Activated naive CD8-positive, alpha-beta T cell (primary cell): Measurements from ENCODE around the gene PDE3B.
"Not testable (repeated sequence)": the region's sequence is repeated elsewhere in the genome, so short reads cannot be mapped to it uniquely, and the experiment has no call there.

ENCODE experiments used
- H3K27ac Mint-ChIP-seq: one replicate; pipeline ENCODE4 v1.8.0; 2021; ENCODE audit warnings: mixed read lengths
- H3K27me3 Mint-ChIP-seq: one replicate; pipeline ENCODE4 v1.8.0; 2021; ENCODE audit warnings: mixed read lengths
- H3K36me3 Mint-ChIP-seq: one replicate; pipeline ENCODE4 v1.8.0; 2021; ENCODE audit warnings: mixed read lengths
- H3K4me1 Mint-ChIP-seq: one replicate; pipeline ENCODE4 v1.8.0; 2021; ENCODE audit warnings: low read depth, mixed read lengths
- H3K4me3 Mint-ChIP-seq: one replicate; pipeline ENCODE4 v1.8.0; 2021; ENCODE audit warnings: mild to moderate bottlenecking, mixed read lengths
- H3K9me3 Mint-ChIP-seq: one replicate; pipeline ENCODE4 v1.8.0; 2021; ENCODE audit warnings: low read depth, mixed read lengths

Gene PDE3B

GRCh38 chr11:14766585-14766984, 123.0 kb downstream of the PDE3B start:
- H3K4me3 Mint-ChIP-seq, result peak overlapping the region; percentile 47
- H3K27ac Mint-ChIP-seq, result peak overlapping the region; percentile 90
- H3K4me1 Mint-ChIP-seq, result peaks cover 56% of the 10 kb centered on the region

GRCh38 chr11:14768526-14769188, 125.1 kb downstream of the PDE3B start:
- H3K36me3 Mint-ChIP-seq, result peaks cover 2% of the 10 kb centered on the region
- peak overlapping the region; percentile 67 for H3K4me3 Mint-ChIP-seq
- H3K4me1 Mint-ChIP-seq, result peaks cover 67% of the 10 kb centered on the region
- H3K27me3 Mint-ChIP-seq, result no peaks in the 10 kb centered on the region
- H3K9me3 Mint-ChIP-seq, result no peaks in the 10 kb centered on the region
- peak overlapping the region; percentile 93 for H3K27ac Mint-ChIP-seq

More at GRCh38 chr11:14766585-14766984, 123.0 kb downstream of the PDE3B start:
- no peaks in the 10 kb centered on the region for H3K27me3 Mint-ChIP-seq
- no peaks in the 10 kb centered on the region for H3K36me3 Mint-ChIP-seq
- no peaks in the 10 kb centered on the region for H3K9me3 Mint-ChIP-seq

DNA sequence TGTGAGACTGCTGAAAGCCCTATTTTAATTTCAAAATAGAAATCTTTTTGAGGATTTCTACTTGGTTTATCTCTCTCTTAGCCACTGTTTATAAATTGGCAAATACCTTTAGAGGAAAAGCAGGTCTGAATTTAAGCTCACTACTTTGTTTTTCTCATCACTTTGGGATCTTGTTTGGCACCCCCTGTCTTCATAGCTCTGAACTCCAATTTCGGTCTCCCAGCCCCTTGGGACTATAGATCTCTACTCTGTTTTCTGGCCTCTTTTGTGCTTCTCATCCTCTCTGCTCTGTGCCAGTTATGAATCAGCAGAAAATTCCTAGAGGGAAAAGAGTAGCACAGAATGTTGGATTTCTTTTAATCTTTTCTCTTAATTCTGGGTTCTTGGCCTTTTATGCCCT, 130.2 kb downstream of the PDE3B start:
- H3K27ac Mint-ChIP-seq, result peak overlapping the region; percentile 84
- H3K27me3 Mint-ChIP-seq, result no peaks in the 10 kb centered on the region
- H3K4me1 Mint-ChIP-seq, result peaks cover 72% of the 10 kb centered on the region
- peak overlapping the region; percentile 17 for H3K4me3 Mint-ChIP-seq
- H3K36me3 Mint-ChIP-seq, result peaks cover 20% of the 10 kb centered on the region
- peaks cover under 1% of the 10 kb centered on the region for H3K9me3 Mint-ChIP-seq

- peak overlapping the region; percentile 3 for H3K4me3 Mint-ChIP-seq
- no peaks in the 10 kb centered on the region for H3K27me3 Mint-ChIP-seq
- peaks cover 67% of the 10 kb centered on the region for H3K4me1 Mint-ChIP-seq
- peaks cover 27% of the 10 kb centered on the region for H3K36me3 Mint-ChIP-seq
- H3K9me3 Mint-ChIP-seq, result peaks cover 5% of the 10 kb centered on the region
- peak overlapping the region; percentile 24 for H3K27ac Mint-ChIP-seq
These were observed 131.1 kb downstream of the PDE3B start for GRCh38 chr11:14774721-14775120.

GRCh38 chr11:14775897-14776296, 132.3 kb downstream of the PDE3B start:
- H3K27ac Mint-ChIP-seq, result peak overlapping the region; percentile 10
- peaks cover 35% of the 10 kb centered on the region for H3K36me3 Mint-ChIP-seq
- H3K4me3 Mint-ChIP-seq, result no peak overlapping the region
- H3K9me3 Mint-ChIP-seq, result peaks cover 9% of the 10 kb centered on the region
- H3K4me1 Mint-ChIP-seq, result peaks cover 64% of the 10 kb centered on the region
- H3K27me3 Mint-ChIP-seq, result no peaks in the 10 kb centered on the region

DNA sequence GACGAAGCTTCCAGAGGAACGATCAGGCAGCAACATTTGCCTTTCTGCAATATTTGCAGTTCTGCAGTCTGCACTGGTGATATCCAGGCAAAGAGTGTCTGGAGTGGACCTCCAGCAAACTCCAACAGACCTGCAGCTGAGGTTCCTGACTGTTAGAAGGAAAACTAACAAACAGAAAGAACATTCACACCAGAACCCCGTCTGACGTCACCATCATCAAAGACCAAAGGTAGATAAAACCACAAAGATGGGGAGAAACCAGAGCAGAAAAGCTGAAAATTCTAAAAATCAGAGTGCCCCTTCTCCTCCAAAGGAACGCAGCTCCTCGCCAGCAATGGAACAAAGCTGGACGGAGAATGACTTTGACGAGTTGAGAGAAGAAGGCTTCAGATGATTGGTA, 134.9 kb downstream of the PDE3B start:
- H3K27me3 Mint-ChIP-seq, H3K9me3 Mint-ChIP-seq: not testable (repeated sequence)
- Mint-ChIP-seq H3K4me1 (peaks cover 59% of the 10 kb centered on the region), H3K36me3 (peaks cover 46% of the 10 kb centered on the region), H3K27ac (peak overlapping the region; percentile 61), H3K4me3 (peak overlapping the region; percentile 35)

GRCh38 chr11:14783788-14784187, 140.2 kb downstream of the PDE3B start:
- Mint-ChIP-seq H3K4me3 (peak overlapping the region; percentile 18), H3K27me3 (no peaks in the 10 kb centered on the region), H3K9me3 (peaks cover 8% of the 10 kb centered on the region), H3K36me3 (peaks cover 30% of the 10 kb centered on the region), H3K4me1 (peaks cover 58% of the 10 kb centered on the region), H3K27ac (peak overlapping the region; percentile 70)

GRCh38 chr11:14784230-14784629, 140.6 kb downstream of the PDE3B start:
- no peaks in the 10 kb centered on the region for H3K27me3 Mint-ChIP-seq
- H3K9me3 Mint-ChIP-seq, result peaks cover 4% of the 10 kb centered on the region
- H3K4me3 Mint-ChIP-seq, result peak overlapping the region; percentile 18
- peak overlapping the region; percentile 70 for H3K27ac Mint-ChIP-seq
- peaks cover 56% of the 10 kb centered on the region for H3K4me1 Mint-ChIP-seq
- H3K36me3 Mint-ChIP-seq, result peaks cover 26% of the 10 kb centered on the region

DNA sequence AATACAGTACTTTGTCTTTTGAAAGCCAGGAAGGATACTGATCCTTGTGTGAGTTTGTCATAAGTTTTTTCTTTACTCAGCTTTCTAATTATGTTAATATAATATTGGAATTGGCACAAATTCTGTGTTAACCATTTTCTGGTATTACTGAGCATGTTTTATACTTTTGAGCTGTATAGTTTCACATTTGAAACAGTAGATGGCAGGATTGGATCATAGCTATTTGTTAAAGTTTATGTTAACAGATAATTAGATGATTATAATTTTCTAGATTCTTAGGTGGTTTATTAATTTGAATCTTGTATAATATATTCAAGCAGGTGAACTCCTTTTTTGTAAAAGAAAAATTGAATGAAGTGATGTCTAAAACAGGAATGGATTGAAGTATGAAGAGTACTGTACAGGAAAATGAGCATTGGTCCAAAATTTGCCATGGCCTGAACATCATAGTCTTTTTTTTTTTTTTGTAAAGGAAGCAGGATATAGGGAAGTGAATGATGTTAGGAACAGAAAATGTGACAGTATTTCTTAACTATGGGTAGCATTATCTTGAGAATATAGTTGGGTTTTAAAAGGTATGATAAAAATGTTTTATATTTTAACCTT, 146.4 kb downstream of the PDE3B start:
- peaks cover 10% of the 10 kb centered on the region for H3K36me3 Mint-ChIP-seq
- H3K9me3 Mint-ChIP-seq, result no peaks in the 10 kb centered on the region
- H3K4me3 Mint-ChIP-seq, result no peak overlapping the region
- H3K4me1 Mint-ChIP-seq, result peaks cover 49% of the 10 kb centered on the region
- H3K27me3 Mint-ChIP-seq, result no peaks in the 10 kb centered on the region
- H3K27ac Mint-ChIP-seq, result peak overlapping the region; percentile 79

DNA sequence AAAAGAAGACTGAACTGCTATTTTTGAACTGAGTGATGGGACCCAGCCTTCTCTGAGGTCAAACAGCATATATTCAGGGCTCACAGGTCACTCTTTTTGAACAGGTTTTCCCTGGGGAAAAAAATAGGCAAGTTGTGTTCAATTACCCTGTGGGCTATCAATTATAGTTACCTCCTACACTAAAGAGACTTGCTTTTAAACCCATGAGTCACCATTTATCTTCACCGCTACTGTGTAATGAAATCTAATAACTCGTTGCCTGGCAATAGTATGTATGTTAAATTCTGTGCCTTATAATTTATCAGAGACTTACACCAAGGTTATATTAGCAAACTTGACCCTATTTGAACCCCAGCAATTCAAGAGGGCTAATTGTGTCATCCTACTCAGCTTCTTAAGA, 149.9 kb downstream of the PDE3B start:
- H3K27ac Mint-ChIP-seq, result peak overlapping the region; percentile 66
- H3K4me3 Mint-ChIP-seq, result no peak overlapping the region
- no peaks in the 10 kb centered on the region for H3K27me3 Mint-ChIP-seq
- peaks cover 59% of the 10 kb centered on the region for H3K4me1 Mint-ChIP-seq
- peaks cover 30% of the 10 kb centered on the region for H3K36me3 Mint-ChIP-seq
- no peaks in the 10 kb centered on the region for H3K9me3 Mint-ChIP-seq

- Mint-ChIP-seq H3K27ac (peak overlapping the region; percentile 13), H3K36me3 (peaks cover 40% of the 10 kb centered on the region), H3K4me1 (peaks cover 66% of the 10 kb centered on the region)
- H3K27me3 Mint-ChIP-seq, H3K4me3 Mint-ChIP-seq, H3K9me3 Mint-ChIP-seq: not testable (repeated sequence)
These were observed 152.4 kb downstream of the PDE3B start for GRCh38 chr11:14796028-14796427.

GRCh38 chr11:14803846-14804245, 160.2 kb downstream of the PDE3B start:
- no peaks in the 10 kb centered on the region for H3K27me3 Mint-ChIP-seq
- peaks cover 33% of the 10 kb centered on the region for H3K4me1 Mint-ChIP-seq
- peak overlapping the region; percentile 23 for H3K27ac Mint-ChIP-seq
- no peak overlapping the region for H3K4me3 Mint-ChIP-seq
- H3K36me3 Mint-ChIP-seq, result peaks cover 40% of the 10 kb centered on the region
- H3K9me3 Mint-ChIP-seq, result no peaks in the 10 kb centered on the region

GRCh38 chr11:14809466-14809865, 165.9 kb downstream of the PDE3B start:
- Mint-ChIP-seq H3K4me3 (no peak overlapping the region), H3K27ac (peak overlapping the region; percentile 43), H3K27me3 (no peaks in the 10 kb centered on the region), H3K4me1 (peaks cover 6% of the 10 kb centered on the region), H3K36me3 (peaks cover 46% of the 10 kb centered on the region), H3K9me3 (no peaks in the 10 kb centered on the region)

GRCh38 chr11:14812757-14813156, 169.2 kb downstream of the PDE3B start:
- Mint-ChIP-seq H3K27ac (no peak overlapping the region), H3K27me3 (no peaks in the 10 kb centered on the region), H3K4me3 (no peak overlapping the region), H3K9me3 (no peaks in the 10 kb centered on the region), H3K4me1 (peaks cover 8% of the 10 kb centered on the region), H3K36me3 (peaks cover 38% of the 10 kb centered on the region)

- no peak overlapping the region for H3K27ac Mint-ChIP-seq
- no peak overlapping the region for H3K4me3 Mint-ChIP-seq
- H3K4me1 Mint-ChIP-seq, result peaks cover 6% of the 10 kb centered on the region
- H3K9me3 Mint-ChIP-seq, result no peaks in the 10 kb centered on the region
- H3K36me3 Mint-ChIP-seq, result peaks cover 33% of the 10 kb centered on the region
- H3K27me3 Mint-ChIP-seq, result no peaks in the 10 kb centered on the region
These were observed 169.9 kb downstream of the PDE3B start for GRCh38 chr11:14813516-14813915.

DNA sequence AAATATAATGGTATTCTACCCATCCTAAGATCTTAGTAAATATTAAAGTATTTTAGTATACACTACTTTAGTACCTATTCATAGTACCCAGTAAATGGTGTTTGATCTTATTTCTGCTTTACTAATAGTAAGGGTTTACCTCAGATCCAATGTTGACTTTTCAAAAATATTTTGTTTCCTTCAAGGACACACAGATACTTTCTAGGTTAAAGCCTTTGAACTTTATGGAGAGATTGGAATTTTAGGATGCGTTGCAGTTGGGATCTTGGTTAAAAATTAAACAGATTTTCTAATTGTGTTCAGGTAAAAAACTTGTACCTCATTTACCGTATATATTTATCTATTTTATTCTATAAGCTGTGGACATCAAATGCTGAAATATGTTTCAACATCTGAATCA, 175.2 kb downstream of the PDE3B start:
- H3K27ac Mint-ChIP-seq, result no peak overlapping the region
- peaks cover 6% of the 10 kb centered on the region for H3K4me1 Mint-ChIP-seq
- H3K27me3 Mint-ChIP-seq, result no peaks in the 10 kb centered on the region
- H3K4me3 Mint-ChIP-seq, result no peak overlapping the region
- H3K36me3 Mint-ChIP-seq, result peaks cover 28% of the 10 kb centered on the region
- no peaks in the 10 kb centered on the region for H3K9me3 Mint-ChIP-seq
